ENCODE measurements around the gene ATP2B1.
A peak's percentile ranks its signal among the peaks of the same experiment; 100 is the strongest.

ATP2B1 gene

GRCh38 chr12:89682284-89682683 is 26.4 kb downstream of the ATP2B1 start:
- ChIA-PET CTCF (interaction anchor here (0.8 kb wide), 1 partner anchor 140 kb away, joined by 4 read pairs; no protein-coding TSS in a partner anchor), POLR2A (no interaction called here)
- no peak overlapping the region for H3K27ac ChIP-seq (ENCODE audit: extremely low read depth, low read depth, low read length)
- H3K9me3 ChIP-seq (ENCODE audit: control insufficient read depth, insufficient read depth, low read depth, low read length), result no peaks in the 10 kb centered on the region
- TF ChIP-seq BCL11B (tag by site-specific recombination; IDR thresholded peaks at IDR 0.05; ENCODE audit: low read depth), result no peak
- peak; percentile 87 for TF ChIP-seq SETDB1 (IDR thresholded peaks at IDR 0.05; ENCODE audit: insufficient read length, low read length)
- no peak for TF ChIP-seq PBX3 (CRISPR knock-in tag; IDR thresholded peaks at IDR 0.05)
- TF ChIP-seq ZNF580 (tag by site-specific recombination; IDR thresholded peaks at IDR 0.05), result 0 out of 2 replicates have a peak, but pooled peaks have one; percentile 40
- no peak for TF ChIP-seq ZNF157 (tag by site-specific recombination; IDR thresholded peaks at IDR 0.05)
- H3K4me3 ChIP-seq (ENCODE audit: low read depth, low read length), result no peak overlapping the region
- H3K4me1 ChIP-seq (ENCODE audit: control insufficient read depth, insufficient read depth, low read length), result no peaks in the 10 kb centered on the region
- H3K36me3 ChIP-seq (ENCODE audit: control insufficient read depth in 2 of 2, insufficient read depth in 1 of 2, low read length in 2 of 2), result no peaks in the 10 kb centered on the region

- TF ChIP-seq ZBTB11 (tag by site-specific recombination; conservative IDR thresholded peaks at IDR 0.05; ENCODE audit: low read depth) (no peak), ZNF626 (tag by site-specific recombination; IDR thresholded peaks at IDR 0.05) (0 out of 2 replicates have a peak, but pooled peaks have one; percentile 16), SETDB1 (IDR thresholded peaks at IDR 0.05; ENCODE audit: insufficient read length, low read length) (peak; percentile 82), ZFP37 (tag by site-specific recombination; IDR thresholded peaks at IDR 0.05) (no peak), ZNF133 (tag by site-specific recombination; IDR thresholded peaks at IDR 0.05) (peak; percentile 97), ZNF785 (tag by site-specific recombination; IDR thresholded peaks at IDR 0.05) (no peak)
- H3K36me3 ChIP-seq (ENCODE audit: control insufficient read depth in 2 of 2, insufficient read depth in 1 of 2, low read length in 2 of 2), result no peaks in the 10 kb centered on the region
- H3K9me3 ChIP-seq (ENCODE audit: control insufficient read depth, insufficient read depth, low read depth, low read length), result no peaks in the 10 kb centered on the region
- ChIA-PET POLR2A (no interaction called here), CTCF (no interaction called here)
- H3K27ac ChIP-seq (ENCODE audit: extremely low read depth, low read depth, low read length), result no peak overlapping the region
- H3K4me1 ChIP-seq (ENCODE audit: control insufficient read depth, insufficient read depth, low read length), result no peaks in the 10 kb centered on the region
- H3K4me3 ChIP-seq (ENCODE audit: low read depth, low read length), result no peak overlapping the region
These were observed 28.2 kb downstream of the ATP2B1 start for GRCh38 chr12:89680409-89680808.

- H3K4me1 ChIP-seq (ENCODE audit: control insufficient read depth, insufficient read depth, low read length), result no peaks in the 10 kb centered on the region; the same call in 1 of the 2 replicates
- no peak overlapping the region for H3K27ac ChIP-seq (ENCODE audit: extremely low read depth, low read depth, low read length)
- no peaks in the 10 kb centered on the region for H3K36me3 ChIP-seq (ENCODE audit: control insufficient read depth in 2 of 2, insufficient read depth in 1 of 2, low read length in 2 of 2)
- no peaks in the 10 kb centered on the region for H3K9me3 ChIP-seq (ENCODE audit: control insufficient read depth, insufficient read depth, low read depth, low read length)
- CTCF ChIA-PET, result no interaction called here
- peak; percentile 57; the same call in 1 of the 2 replicates for TF ChIP-seq ZNF133 (tag by site-specific recombination; IDR thresholded peaks at IDR 0.05)
- TF ChIP-seq ZFP69B (tag by site-specific recombination; IDR thresholded peaks at IDR 0.05), result no peak
- TF ChIP-seq ZNF148 (tag by site-specific recombination; IDR thresholded peaks at IDR 0.05; ENCODE audit: borderline replicate concordance), result no peak
- no peak for TF ChIP-seq ZNF792 (tag by site-specific recombination; IDR thresholded peaks at IDR 0.05)
- no peak for TF ChIP-seq ZNF274 (IDR thresholded peaks at IDR 0.05; ENCODE audit: low read length)
- no peak for TF ChIP-seq ZNF274 (tag by site-specific recombination; IDR thresholded peaks at IDR 0.05; ENCODE audit: borderline replicate concordance)
- no peak for TF ChIP-seq BCL6B (tag by site-specific recombination; IDR thresholded peaks at IDR 0.05)
- no peak for TF ChIP-seq ZNF138 (tag by site-specific recombination; IDR thresholded peaks at IDR 0.05; ENCODE audit: borderline replicate concordance)
- TF ChIP-seq ZBTB7A (tag by site-specific recombination; IDR thresholded peaks at IDR 0.05; ENCODE audit: low read depth), result no peak
- TF ChIP-seq ZNF548 (tag by site-specific recombination; IDR thresholded peaks at IDR 0.05), result no peak
- no peak overlapping the region for H3K4me3 ChIP-seq (ENCODE audit: low read depth, low read length)
- POLR2A ChIA-PET, result no interaction called here
These were observed 29.0 kb downstream of the ATP2B1 start for GRCh38 chr12:89679631-89680030.

Measured in HEK293 (cell line).